Parathyroid adenoma (tissue), 2 donors: ENCODE data around the gene CALML6.

Source experiments
- H2AFZ ChIP-seq: fragments of 300-600 bp; sonication (generic); one replicate; pipeline ENCODE4 v1.7.0; 2017; ENCODE audit warnings: antibody characterized with exemption, mild to moderate bottlenecking
- H3K27ac ChIP-seq: fragments of 300-600 bp; sonication (generic); one replicate; pipeline ENCODE4 v1.7.0; 2017
- H3K27me3 ChIP-seq: fragments of 300-600 bp; sonication (generic); one replicate; pipeline ENCODE4 v1.7.0; 2017; ENCODE audit warnings: low read length; ENCODE audit not compliant: control insufficient read depth, insufficient read depth
- H3K36me3 ChIP-seq: fragments of 300-600 bp; sonication (generic); one replicate; pipeline ENCODE4 v1.7.0; 2017; ENCODE audit warnings: low read length; ENCODE audit not compliant: control insufficient read depth, insufficient read depth
- H3K4me1 ChIP-seq: fragments of 300-600 bp; sonication (generic); one replicate; pipeline ENCODE4 v1.7.0; 2017; ENCODE audit warnings: control low read depth
- H3K4me2 ChIP-seq: fragments of 300-600 bp; sonication (generic); one replicate; pipeline ENCODE4 v1.7.0; 2017; ENCODE audit warnings: low read length
- H3K4me3 ChIP-seq: fragments of 300-600 bp; sonication (generic); one replicate; pipeline ENCODE4 v1.7.0; 2017; ENCODE audit warnings: low read depth, low read length
- H3K79me2 ChIP-seq: fragments of 300-600 bp; sonication (generic); one replicate; pipeline ENCODE4 v1.7.0; 2017; ENCODE audit warnings: control low read depth
- H3K9ac ChIP-seq: fragments of 300-600 bp; sonication (generic); one replicate; pipeline ENCODE4 v1.7.0; 2017; ENCODE audit warnings: mild to moderate bottlenecking
- H3K9me3 ChIP-seq: fragments of 300-600 bp; sonication (generic); one replicate; pipeline ENCODE4 v1.7.0; 2017; ENCODE audit warnings: low read length; ENCODE audit not compliant: control insufficient read depth
- TF ChIP-seq, protein P1 (sequence below): fragments of 300-600 bp; sonication (generic); IDR thresholded peaks from one replicate; pipeline ENCODE4 v1.7.0; 2017; ENCODE audit warnings: antibody characterized with exemption, mild to moderate bottlenecking
- donor health status: primary hyperparathyroidism.

Gene CALML6

DNA sequence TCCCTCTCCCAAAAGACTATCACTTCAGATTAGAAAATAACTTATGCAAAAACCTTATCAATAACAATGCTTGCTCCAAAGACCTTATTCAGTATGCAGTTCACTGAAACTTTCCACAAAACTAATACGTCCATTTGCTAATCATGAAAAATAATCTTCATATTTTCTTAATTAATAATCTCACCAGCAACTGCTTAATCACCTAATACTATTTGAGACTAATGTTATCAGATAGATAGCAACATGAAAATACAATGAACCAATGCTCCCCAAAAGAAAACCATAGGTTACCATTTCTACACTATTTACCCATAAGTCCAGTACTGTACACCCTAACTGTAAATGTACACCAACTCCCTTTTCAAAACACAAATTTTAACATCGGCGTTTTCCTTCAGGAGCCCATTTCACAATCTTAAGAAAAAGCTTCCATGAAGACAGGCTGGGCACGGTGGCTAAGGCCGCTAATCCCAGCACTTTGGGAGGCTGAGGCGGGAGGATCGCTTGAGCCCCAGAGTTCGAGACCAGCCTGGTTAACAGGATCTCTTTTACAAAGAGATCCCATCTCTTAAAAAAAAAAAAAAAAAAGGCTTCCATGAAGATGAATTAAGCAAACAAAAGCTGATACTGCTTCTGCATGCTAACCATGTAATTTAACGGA, 25.8 kb upstream of the CALML6 start:
- TF ChIP-seq, protein P1, sequence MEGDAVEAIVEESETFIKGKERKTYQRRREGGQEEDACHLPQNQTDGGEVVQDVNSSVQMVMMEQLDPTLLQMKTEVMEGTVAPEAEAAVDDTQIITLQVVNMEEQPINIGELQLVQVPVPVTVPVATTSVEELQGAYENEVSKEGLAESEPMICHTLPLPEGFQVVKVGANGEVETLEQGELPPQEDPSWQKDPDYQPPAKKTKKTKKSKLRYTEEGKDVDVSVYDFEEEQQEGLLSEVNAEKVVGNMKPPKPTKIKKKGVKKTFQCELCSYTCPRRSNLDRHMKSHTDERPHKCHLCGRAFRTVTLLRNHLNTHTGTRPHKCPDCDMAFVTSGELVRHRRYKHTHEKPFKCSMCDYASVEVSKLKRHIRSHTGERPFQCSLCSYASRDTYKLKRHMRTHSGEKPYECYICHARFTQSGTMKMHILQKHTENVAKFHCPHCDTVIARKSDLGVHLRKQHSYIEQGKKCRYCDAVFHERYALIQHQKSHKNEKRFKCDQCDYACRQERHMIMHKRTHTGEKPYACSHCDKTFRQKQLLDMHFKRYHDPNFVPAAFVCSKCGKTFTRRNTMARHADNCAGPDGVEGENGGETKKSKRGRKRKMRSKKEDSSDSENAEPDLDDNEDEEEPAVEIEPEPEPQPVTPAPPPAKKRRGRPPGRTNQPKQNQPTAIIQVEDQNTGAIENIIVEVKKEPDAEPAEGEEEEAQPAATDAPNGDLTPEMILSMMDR, result no peak
- Histone ChIP-seq H2AFZ (no peak overlapping the region), H3K36me3 (no peaks in the 10 kb centered on the region), H3K4me1 (peaks cover 3% of the 10 kb centered on the region), H3K9ac (no peak overlapping the region), H3K79me2 (peaks cover 21% of the 10 kb centered on the region), H3K27me3 (no peaks in the 10 kb centered on the region), H3K27ac (no peak overlapping the region), H3K4me3 (peak overlapping the region; percentile 70), H3K9me3 (no peaks in the 10 kb centered on the region), H3K4me2 (peak overlapping the region; percentile 88)

DNA sequence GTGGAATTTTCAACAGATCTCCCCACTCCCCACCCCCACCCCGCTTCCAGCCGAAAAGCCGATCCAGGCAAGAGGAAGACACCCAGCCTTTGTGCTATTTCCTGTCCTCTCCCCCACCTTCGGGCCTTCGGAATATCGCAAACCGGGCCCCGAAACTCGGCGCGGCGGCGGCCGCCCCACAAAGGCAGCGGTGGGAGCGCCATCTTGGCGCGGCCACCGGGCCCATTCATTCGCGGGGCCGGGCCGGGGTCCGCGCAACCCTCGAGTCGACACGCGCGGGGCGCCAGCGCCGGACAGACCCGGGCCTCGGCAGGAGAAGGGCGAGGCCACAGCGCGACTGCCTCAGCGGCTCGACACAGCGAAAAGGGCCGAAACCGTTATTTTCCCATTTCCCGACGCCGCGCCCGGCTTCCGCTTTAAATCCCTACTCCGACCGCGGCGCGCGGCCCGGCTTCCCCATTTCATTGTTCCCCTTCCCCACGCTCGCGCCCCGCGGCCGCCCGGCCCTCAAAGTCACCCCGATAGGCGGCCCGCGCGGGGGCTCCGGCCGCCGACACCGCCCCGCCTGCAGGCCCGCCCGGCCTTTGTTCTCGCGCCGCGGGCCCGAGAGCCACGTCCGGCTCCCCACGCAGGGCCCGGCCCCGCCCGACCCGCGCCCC, 25.1 kb upstream of the CALML6 start:
- Histone ChIP-seq H3K9me3 (no peaks in the 10 kb centered on the region), H2AFZ (peak overlapping the region; percentile 56), H3K4me2 (peak overlapping the region; percentile 88), H3K36me3 (no peaks in the 10 kb centered on the region), H3K4me1 (peaks cover 3% of the 10 kb centered on the region), H3K9ac (no peak overlapping the region), H3K4me3 (peak overlapping the region; percentile 70), H3K27me3 (no peaks in the 10 kb centered on the region), H3K27ac (peak overlapping the region; percentile 54), H3K79me2 (peaks cover 21% of the 10 kb centered on the region)
- TF ChIP-seq, protein P1, result no peak

DNA sequence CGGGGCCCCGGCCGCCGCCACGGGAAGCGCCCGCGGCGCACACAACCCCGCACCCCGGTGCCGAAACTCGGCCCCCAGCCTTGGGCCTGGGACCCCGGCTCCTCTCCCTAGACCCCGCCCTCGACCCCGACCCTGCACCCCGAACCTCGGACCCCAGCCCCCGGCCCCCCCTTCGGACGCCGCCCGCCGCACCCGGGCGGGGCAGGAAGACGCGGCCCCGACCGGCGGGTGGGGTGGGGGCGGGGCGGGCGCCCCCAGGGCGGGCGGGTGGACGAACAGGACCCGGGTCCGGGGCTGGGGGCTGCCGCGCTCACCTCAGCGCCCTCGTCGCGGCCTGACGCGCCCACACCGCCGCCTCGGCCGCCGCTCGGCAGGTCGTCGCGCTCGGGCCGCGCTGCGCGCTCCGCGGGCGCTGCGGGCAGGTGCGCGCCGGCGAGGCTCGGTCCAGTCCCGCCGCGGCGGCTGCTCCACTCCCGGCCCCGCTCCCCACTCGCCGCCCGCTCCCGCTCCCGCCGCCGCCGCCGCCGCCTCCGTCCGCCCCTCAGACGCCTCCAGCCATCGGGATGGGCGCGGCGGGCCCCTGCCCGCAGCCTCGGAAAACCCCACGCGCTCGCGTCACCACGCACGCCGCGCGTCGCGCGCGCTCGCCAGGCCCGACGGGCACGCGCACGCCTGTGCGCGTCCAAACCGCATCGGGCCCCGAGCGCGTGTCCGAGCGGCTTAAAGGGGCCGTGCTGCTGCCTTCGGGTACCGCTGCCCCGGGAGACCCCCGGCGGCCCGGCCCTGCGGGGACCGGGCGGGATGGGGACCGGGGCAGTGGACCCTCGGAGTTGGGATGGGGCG, 24.3 kb upstream of the CALML6 start, which contains the start of gene GNB1:
TSS of gene GNB1 (minus strand) at position 582 of the 843 bp plus-strand sequence. CDS start 65,634 bp downstream, outside the sequence.
- Histone ChIP-seq H3K9me3 (no peaks in the 10 kb centered on the region), H3K4me3 (peak within 1 kb of the TSS; percentile 70), H3K79me2 (peaks cover 21% of the 10 kb centered on the region), H3K4me1 (peaks cover 3% of the 10 kb centered on the region), H3K27ac (peak within 1 kb of the TSS; percentile 54), H3K36me3 (no peaks in the 10 kb centered on the region), H3K27me3 (no peaks in the 10 kb centered on the region), H2AFZ (peak within 1 kb of the TSS; percentile 79), H3K9ac (no peak within 1 kb of the TSS), H3K4me2 (peak within 1 kb of the TSS; percentile 91)
- TF ChIP-seq, protein P1, result no peak

- H3K4me1 ChIP-seq, result peaks cover 3% of the 10 kb centered on the region
- peak overlapping the region; percentile 19 for H3K27ac ChIP-seq
- H3K79me2 ChIP-seq, result peaks cover 18% of the 10 kb centered on the region
- H3K9me3 ChIP-seq, result no peaks in the 10 kb centered on the region
- no peaks in the 10 kb centered on the region for H3K27me3 ChIP-seq
- TF ChIP-seq, protein P1, result no peak
- H2AFZ ChIP-seq, result peak overlapping the region; percentile 79
- H3K9ac ChIP-seq, result no peak overlapping the region
- H3K4me2 ChIP-seq, result peak overlapping the region; percentile 91
- peak overlapping the region; percentile 69 for H3K4me3 ChIP-seq
- no peaks in the 10 kb centered on the region for H3K36me3 ChIP-seq
These were observed 23.5 kb upstream of the CALML6 start for GRCh38 chr1:1891349-1892078.
